ENCODE results near the gene ANO1. TPM values are rescaled to one million over a fixed set of nuclear protein-coding genes. Genes with fewer than 3 reads are reported as not detected.

The ANO1 gene
- total RNA-seq, 4 donors from 2014 or later, result 22.5 to 57.6 (median 41.4) TPM

- WGBS, 2 donors (ENCODE audit: low coverage in 1 of 2), result 92 to 100% methylated on average over 2 of the region's 4 CpGs
- no peaks in the 10 kb centered on the region for H3K9me3 ChIP-seq
- H3K36me3 ChIP-seq, result no peaks in the 10 kb centered on the region
- peaks cover 0 to 12% (median 0%) of the 10 kb centered on the region in 3 donors for H3K4me1 ChIP-seq
- TF ChIP-seq EP300 (IDR thresholded peaks at IDR 0.05) (no peak), CTCF (IDR thresholded peaks at IDR 0.05) (no peak), POLR2A (IDR thresholded peaks at IDR 0.05) (no peak), POLR2AphosphoS5 (IDR thresholded peaks at IDR 0.05) (no peak)
- no peak overlapping the region for H3K27ac ChIP-seq
- H3K27me3 ChIP-seq, result peaks cover 59% of the 10 kb centered on the region
- H3K4me3 ChIP-seq, result no peak overlapping the region
- ATAC-seq, result no peak
Observed at GRCh38 chr11:70145841-70146240, 67.7 kb downstream of the ANO1 start.

GRCh38 chr11:70146299-70146698 lies 68.2 kb downstream of the ANO1 start:
- TF ChIP-seq POLR2A (IDR thresholded peaks at IDR 0.05), result no peak

GRCh38 chr11:70146895-70147520 lies 68.9 kb downstream of the ANO1 start:
- H3K4me3 ChIP-seq, result no peak overlapping the region
- no peaks in the 10 kb centered on the region for H3K36me3 ChIP-seq
- H3K4me1 ChIP-seq, result peaks cover 0 to under 1% (median 0%) of the 10 kb centered on the region in 3 donors
- H3K27ac ChIP-seq, result no peak overlapping the region
- H3K27me3 ChIP-seq, result peaks cover 58% of the 10 kb centered on the region
- no peak for ATAC-seq
- TF ChIP-seq EP300 (IDR thresholded peaks at IDR 0.05) (no peak), CTCF (IDR thresholded peaks at IDR 0.05) (no peak), POLR2A (IDR thresholded peaks at IDR 0.05) (no peak), POLR2AphosphoS5 (IDR thresholded peaks at IDR 0.05) (no peak)
- H3K9me3 ChIP-seq, result no peaks in the 10 kb centered on the region
- 79 to 93% methylated on average over 6 to 7 of the region's 14 CpGs for WGBS, 2 donors (ENCODE audit: low coverage in 1 of 2)

More at GRCh38 chr11:70146299-70146698, 68.2 kb downstream of the ANO1 start:
- Histone ChIP-seq H3K27ac (no peak overlapping the region), H3K27me3 (peaks cover 59% of the 10 kb centered on the region), H3K9me3 (no peaks in the 10 kb centered on the region), H3K4me1 (peaks cover 0 to 7% (median 0%) of the 10 kb centered on the region in 3 donors), H3K4me3 (no peak overlapping the region), H3K36me3 (no peaks in the 10 kb centered on the region)
- WGBS, 2 donors (ENCODE audit: low coverage in 1 of 2), result 60 to 74% methylated on average over 8 to 10 of the region's 10 CpGs
- no peak for ATAC-seq

- no peaks in the 10 kb centered on the region for H3K36me3 ChIP-seq
Observed at GRCh38 chr11:70147668-70148067, 69.6 kb downstream of the ANO1 start.

GRCh38 chr11:70151671-70152070 lies 73.6 kb downstream of the ANO1 start:
- Histone ChIP-seq H3K4me3 (no peak overlapping the region), H3K27me3 (peaks cover 22% of the 10 kb centered on the region), H3K9me3 (no peaks in the 10 kb centered on the region), H3K4me1 (no peaks in the 10 kb centered on the region), H3K27ac (no peak overlapping the region), H3K36me3 (no peaks in the 10 kb centered on the region)
- no peak for ATAC-seq
- no peak for TF ChIP-seq POLR2A (IDR thresholded peaks at IDR 0.05)
- TF ChIP-seq EP300 (IDR thresholded peaks at IDR 0.05), result no peak
- whole genome bisulfite sequencing, 2 donors (ENCODE audit: low coverage in 1 of 2), result 100% methylated on average over 1 of the region's 9 CpGs; no CpG with 5 or more reads in 1 of the 2 donors

More at GRCh38 chr11:70147668-70148067, 69.6 kb downstream of the ANO1 start:
- Histone ChIP-seq H3K9me3 (no peaks in the 10 kb centered on the region), H3K27me3 (peaks cover 52% of the 10 kb centered on the region), H3K4me1 (no peaks in the 10 kb centered on the region), H3K4me3 (no peak overlapping the region), H3K27ac (no peak overlapping the region)
- TF ChIP-seq POLR2A (IDR thresholded peaks at IDR 0.05) (no peak), EP300 (IDR thresholded peaks at IDR 0.05) (no peak), POLR2AphosphoS5 (IDR thresholded peaks at IDR 0.05) (no peak), CTCF (IDR thresholded peaks at IDR 0.05) (no peak)
- 40 to 56% methylated on average over 3 to 4 of the region's 13 CpGs for WGBS, 2 donors (ENCODE audit: low coverage in 1 of 2)
- ATAC-seq, result no peak

GRCh38 chr11:70153133-70153727 lies 75.1 kb downstream of the ANO1 start:
- TF ChIP-seq CTCF (IDR thresholded peaks at IDR 0.05) (no peak), POLR2AphosphoS5 (IDR thresholded peaks at IDR 0.05) (no peak), POLR2A (IDR thresholded peaks at IDR 0.05) (no peak), EP300 (IDR thresholded peaks at IDR 0.05) (no peak)
- ATAC-seq, result no peak
- H3K4me3 ChIP-seq, result no peak overlapping the region
- 75 to 85% methylated on average over 4 to 7 of the region's 7 CpGs for WGBS, 2 donors (ENCODE audit: low coverage in 1 of 2)
- no peak overlapping the region for H3K27ac ChIP-seq
- H3K36me3 ChIP-seq, result no peaks in the 10 kb centered on the region
- peaks cover 9% of the 10 kb centered on the region for H3K27me3 ChIP-seq
- no peaks in the 10 kb centered on the region for H3K4me1 ChIP-seq
- no peaks in the 10 kb centered on the region for H3K9me3 ChIP-seq
